PC-3 (cell line): ENCODE measurements around the gene ABCC11. TPM values are rescaled to one million over a fixed set of nuclear protein-coding genes. Genes with fewer than 3 reads are reported as not detected.

Source experiments
- ATAC-seq: fragments of 200-7000 bp; cut with Tn5 transposase; 2 replicates; pipeline ENCODE4 v1.9.1; 2020; ENCODE audit warnings: mild to moderate bottlenecking, moderate library complexity
- BruUV-seq: library from RNA; stranded (reverse); fragments of 400-500 nt; replicated peaks from 2 replicates; lab custom pipeline; 2021; lab: Mats Ljungman, UMichigan
- CTCF ChIA-PET: fragments of 300-600 bp; sonication (Branson Sonifier 250); formaldehyde crosslinking; loops from one replicate; lab custom pipeline; 2022; ENCODE audit warnings: antibody characterized with exemption; lab: Charles Lee
- POLR2A ChIA-PET: fragments of 300-600 bp; sonication (Branson Sonifier 250); formaldehyde crosslinking; loops from one replicate; lab custom pipeline; 2022; ENCODE audit warnings: antibody characterized with exemption; ENCODE audit not compliant: unreplicated experiment; lab: Charles Lee
- DNase-seq: peaks from one replicate; pipeline ENCODE4 v3.0.0-alpha.2; 2015
- H2AFZ ChIP-seq: fragments of 300-600 bp; sonication (generic); 2 replicates; pipeline ENCODE4 v1.6.0; 2016; ENCODE audit warnings: antibody characterized with exemption, low read length
- H3F3A ChIP-seq: fragments of 300-600 bp; sonication (generic); one replicate; pipeline ENCODE4 v1.6.0; 2017; ENCODE audit warnings: antibody characterized with exemption, low read length, control low read depth, mild to moderate bottlenecking; ENCODE audit not compliant: unreplicated experiment
- H3K27ac ChIP-seq: fragments of 300-600 bp; sonication (generic); 2 replicates; pipeline ENCODE4 v1.5.1; 2016; ENCODE audit warnings: mild to moderate bottlenecking, low read length
- H3K27me3 ChIP-seq: fragments of 300-600 bp; sonication (generic); 2 replicates; pipeline ENCODE4 v1.6.1; 2016; ENCODE audit warnings: low read length, mixed read lengths
- H3K36me3 ChIP-seq: fragments of 300-600 bp; sonication (generic); 2 replicates; pipeline ENCODE4 v1.6.1; 2016; ENCODE audit warnings: low read depth, mixed run types, low read length, mixed read lengths
- H3K4me1 ChIP-seq: fragments of 300-600 bp; sonication (generic); 2 replicates; pipeline ENCODE4 v1.5.1; 2016; ENCODE audit warnings: low read length; ENCODE audit not compliant: insufficient read depth
- H3K4me2 ChIP-seq: fragments of 300-600 bp; sonication (generic); 2 replicates; pipeline ENCODE4 v1.6.0; 2016; ENCODE audit warnings: low read length
- H3K4me3 ChIP-seq: fragments of 300-600 bp; sonication (generic); 2 replicates; pipeline ENCODE4 v1.5.1; 2016; ENCODE audit warnings: mild to moderate bottlenecking, low read length, mixed read lengths
- H3K79me2 ChIP-seq: fragments of 300-600 bp; sonication (generic); 2 replicates; pipeline ENCODE4 v1.6.1; 2017; ENCODE audit warnings: low read length, mixed read lengths
- H3K9ac ChIP-seq: fragments of 300-600 bp; sonication (generic); 2 replicates; pipeline ENCODE4 v1.6.0; 2016; ENCODE audit warnings: mild to moderate bottlenecking, low read length
- H3K9me2 ChIP-seq: fragments of 300-600 bp; sonication (generic); replicated peaks from 2 replicates; pipeline ENCODE4 v1.6.1; 2016; ENCODE audit warnings: mixed run types, low read length, mixed read lengths
- H3K9me3 ChIP-seq: fragments of 300-600 bp; sonication (generic); 2 replicates; pipeline ENCODE4 v1.6.1; 2016; ENCODE audit warnings: low read length, mixed read lengths
- H4K20me1 ChIP-seq: fragments of 300-600 bp; sonication (generic); 2 replicates; pipeline ENCODE4 v1.6.1; 2016; ENCODE audit warnings: low read length, mixed read lengths
- EZH2 ChIP-seq: fragments of 300-600 bp; sonication (generic); IDR thresholded peaks from one replicate; pipeline ENCODE4 v1.6.1; 2017; ENCODE audit warnings: antibody characterized with exemption, mild to moderate bottlenecking, low read length; ENCODE audit not compliant: unreplicated experiment
- EZH2phosphoT487 ChIP-seq: fragments of 300-600 bp; sonication (generic); IDR thresholded peaks from 2 replicates; pipeline ENCODE4 v1.6.1; 2018; ENCODE audit warnings: mild to moderate bottlenecking, antibody characterized with exemption, low read length, borderline replicate concordance
- intact Hi-C: fragments of 100-400 bp; cut with micrococcal nuclease; formaldehyde crosslinking; loops from 2 replicates; pipeline ENCODE4 v1.9.0; 2023
- total RNA-seq: library from RNA; depleted of rRNA; stranded (reverse); fragments of >200 nt; gene quantifications from 2 replicates; pipeline ENCODE4 v1.2.3, GENCODE V29; 2014
- TF ChIP-seq, protein P1 (sequence below): fragments of 300-600 bp; sonication (generic); conservative IDR thresholded peaks from 2 replicates; pipeline ENCODE4 v1.5.1; 2017; ENCODE audit warnings: antibody characterized with exemption, low read depth, mild to moderate bottlenecking, low read length

Gene ABCC11
- total RNA-seq, 1 experiment from 2014 or later: 0.26 TPM

DNA sequence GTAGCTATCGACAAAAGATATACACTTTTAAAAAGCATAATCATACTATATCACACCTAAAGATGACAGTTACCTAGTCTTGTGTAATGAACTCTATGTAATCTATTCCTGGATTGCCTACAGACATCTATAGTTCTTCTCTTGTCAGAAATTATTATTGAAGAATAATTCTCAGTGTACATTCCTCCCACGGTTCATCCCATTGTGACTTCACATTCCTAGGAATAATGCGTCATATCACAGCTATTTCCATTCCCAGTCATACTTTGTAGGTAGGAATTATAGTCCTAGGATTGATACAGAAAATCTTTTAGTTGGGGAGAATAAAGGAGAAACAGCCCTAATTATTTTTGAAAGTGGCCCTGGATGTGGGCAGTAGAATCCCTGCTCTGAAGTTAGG is 44.0 kb upstream of the ABCC11 start:
- no peaks in the 10 kb centered on the region for H3K9me2 ChIP-seq
- no peak overlapping the region for H3K4me2 ChIP-seq
- POLR2A ChIA-PET: no interaction called here
- H3K27ac ChIP-seq: no peak overlapping the region
- CTCF ChIA-PET: no interaction called here
- BruUV-seq: no TSS peak
- ATAC-seq (no peak), DNase-seq (no peak)
- H3F3A ChIP-seq: peaks cover 4% of the 10 kb centered on the region
- H4K20me1 ChIP-seq: no peaks in the 10 kb centered on the region
- H2AFZ ChIP-seq: no peak overlapping the region
- H3K79me2 ChIP-seq: no peaks in the 10 kb centered on the region
- intact Hi-C loops: no loop called here
- H3K4me3 ChIP-seq: no peak overlapping the region
- no peaks in the 10 kb centered on the region for H3K9me3 ChIP-seq
- H3K9ac ChIP-seq: no peak overlapping the region
- no peak for TF ChIP-seq EZH2
- TF ChIP-seq EZH2phosphoT487: no peak
- TF ChIP-seq, protein P1, sequence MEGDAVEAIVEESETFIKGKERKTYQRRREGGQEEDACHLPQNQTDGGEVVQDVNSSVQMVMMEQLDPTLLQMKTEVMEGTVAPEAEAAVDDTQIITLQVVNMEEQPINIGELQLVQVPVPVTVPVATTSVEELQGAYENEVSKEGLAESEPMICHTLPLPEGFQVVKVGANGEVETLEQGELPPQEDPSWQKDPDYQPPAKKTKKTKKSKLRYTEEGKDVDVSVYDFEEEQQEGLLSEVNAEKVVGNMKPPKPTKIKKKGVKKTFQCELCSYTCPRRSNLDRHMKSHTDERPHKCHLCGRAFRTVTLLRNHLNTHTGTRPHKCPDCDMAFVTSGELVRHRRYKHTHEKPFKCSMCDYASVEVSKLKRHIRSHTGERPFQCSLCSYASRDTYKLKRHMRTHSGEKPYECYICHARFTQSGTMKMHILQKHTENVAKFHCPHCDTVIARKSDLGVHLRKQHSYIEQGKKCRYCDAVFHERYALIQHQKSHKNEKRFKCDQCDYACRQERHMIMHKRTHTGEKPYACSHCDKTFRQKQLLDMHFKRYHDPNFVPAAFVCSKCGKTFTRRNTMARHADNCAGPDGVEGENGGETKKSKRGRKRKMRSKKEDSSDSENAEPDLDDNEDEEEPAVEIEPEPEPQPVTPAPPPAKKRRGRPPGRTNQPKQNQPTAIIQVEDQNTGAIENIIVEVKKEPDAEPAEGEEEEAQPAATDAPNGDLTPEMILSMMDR: no peak
- H3K27me3 ChIP-seq: no peaks in the 10 kb centered on the region
- peaks cover 32% of the 10 kb centered on the region for H3K4me1 ChIP-seq
- peaks cover 20% of the 10 kb centered on the region for H3K36me3 ChIP-seq

DNA sequence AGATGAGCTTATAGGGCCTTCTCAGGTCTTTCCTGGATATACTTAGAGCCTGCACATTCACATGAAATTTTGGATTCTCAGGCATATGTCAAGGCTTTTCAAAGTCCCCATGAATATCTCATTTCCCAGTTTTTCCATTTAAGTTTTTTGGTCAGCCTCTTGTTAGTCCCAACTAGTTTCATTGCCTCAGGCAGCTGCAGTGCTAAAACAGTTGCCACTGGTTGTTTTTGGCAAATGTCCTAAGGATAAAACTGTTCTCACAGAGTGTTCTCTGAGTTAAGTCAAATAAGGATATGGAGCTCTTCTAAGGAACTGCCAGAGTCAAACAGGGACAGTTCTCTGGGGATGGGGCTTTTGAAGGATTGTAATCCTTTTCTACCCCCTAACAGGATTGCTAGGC is 39.9 kb upstream of the ABCC11 start:
- H3K4me2 ChIP-seq: no peak overlapping the region
- ChIA-PET POLR2A (no interaction called here), CTCF (no interaction called here)
- TF ChIP-seq, protein P1: no peak
- no peak for TF ChIP-seq EZH2
- no peak for TF ChIP-seq EZH2phosphoT487
- H4K20me1 ChIP-seq: no peaks in the 10 kb centered on the region
- H3K9me2 ChIP-seq: no peaks in the 10 kb centered on the region
- no peak overlapping the region for H3K27ac ChIP-seq
- H3K79me2 ChIP-seq: no peaks in the 10 kb centered on the region
- no peaks in the 10 kb centered on the region for H3K9me3 ChIP-seq
- no peak for ATAC-seq
- no peaks in the 10 kb centered on the region for H3K27me3 ChIP-seq
- H3K4me1 ChIP-seq: peaks cover 10% of the 10 kb centered on the region
- DNase-seq: no peak
- no peak overlapping the region for H3K4me3 ChIP-seq
- BruUV-seq: no TSS peak
- intact Hi-C loops: no loop called here
- no peak overlapping the region for H2AFZ ChIP-seq
- H3F3A ChIP-seq: no peaks in the 10 kb centered on the region
- H3K9ac ChIP-seq: no peak overlapping the region
- H3K36me3 ChIP-seq: peaks cover 22% of the 10 kb centered on the region

DNA sequence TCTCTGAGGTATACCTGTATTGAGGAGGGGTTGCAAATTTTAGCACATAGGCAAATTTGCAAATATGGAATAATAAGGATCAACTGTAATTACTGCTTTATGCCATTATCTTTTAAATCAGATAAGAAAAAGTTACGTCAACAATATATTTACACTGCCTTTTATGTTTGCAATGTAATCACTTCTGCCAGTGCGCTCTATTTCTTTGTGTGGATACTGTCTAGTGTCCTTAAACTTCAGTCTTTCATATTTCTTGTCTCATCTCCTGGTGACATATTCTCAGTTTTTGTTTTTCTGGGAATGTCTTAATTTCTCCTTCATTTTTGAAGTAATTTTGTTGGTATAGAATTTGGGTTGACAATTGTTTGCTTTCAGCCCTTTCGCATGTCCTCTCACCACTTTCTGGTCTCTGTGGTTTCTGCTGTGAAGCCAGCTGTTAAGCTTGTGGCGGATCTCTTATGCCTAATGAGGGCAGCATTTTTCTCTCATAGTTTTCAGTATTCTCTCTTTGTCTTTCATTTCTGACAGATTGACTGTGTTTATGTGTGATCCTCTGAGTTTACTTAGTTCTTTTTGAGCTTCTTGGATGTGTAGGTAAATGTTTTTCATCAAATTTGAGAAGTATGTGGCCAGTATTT is 37.6 kb upstream of the ABCC11 start:
- Histone ChIP-seq H3K9me2 (no peaks in the 10 kb centered on the region), H3K9me3 (no peaks in the 10 kb centered on the region), H3K79me2 (no peaks in the 10 kb centered on the region), H3K9ac (no peak overlapping the region), H3K4me2 (no peak overlapping the region), H2AFZ (no peak overlapping the region), H3K27me3 (no peaks in the 10 kb centered on the region), H3K4me3 (no peak overlapping the region), H3K27ac (no peak overlapping the region), H3K36me3 (peaks cover 19% of the 10 kb centered on the region), H3F3A (no peaks in the 10 kb centered on the region), H3K4me1 (peaks cover 5% of the 10 kb centered on the region; the same call in 1 of the 2 replicates), H4K20me1 (no peaks in the 10 kb centered on the region)
- ATAC-seq (no peak), DNase-seq (no peak)
- ChIA-PET POLR2A (no interaction called here), CTCF (no interaction called here)
- TF ChIP-seq, protein P1: no peak
- TF ChIP-seq EZH2phosphoT487 (no peak), EZH2 (no peak)
- intact Hi-C loops: no loop called here
- BruUV-seq: no TSS peak
